Measurements from ENCODE around the gene CDKN2B-AS1. TPM values are rescaled to one million over a fixed set of nuclear protein-coding genes. Genes with fewer than 3 reads are reported as not detected.

The CDKN2B-AS1 gene
- total RNA-seq = 0.49 and 1.9 TPM in 2 replicates

GRCh38 chr9:21994556-21995005 is at the start of gene CDKN2B-AS1:
TSS of gene CDKN2B-AS1 (plus strand) at chr9:21994791.

GRCh38 chr9:21993893-21994555 is 567 bp upstream of the CDKN2B-AS1 start, which contains the start of gene CDKN2A:
TSS of gene CDKN2A (minus strand) at chr9:21994392.

GRCh38 chr9:22008717-22009505 is 14.3 kb downstream of the CDKN2B-AS1 start, which contains the start of gene CDKN2B:
TSS of gene CDKN2B (minus strand) at chr9:22009305. CDS start at chr9:22008953, 352 bp downstream.

Other genes with a start within 250 kb of the CDKN2B-AS1 start
- 12.0 and 25.6 TPM in 2 replicates for gene MTAP, start 192.2 kb upstream of the CDKN2B-AS1 start, total RNA-seq
- gene CDKN2A, start 399 bp upstream of the CDKN2B-AS1 start, total RNA-seq = 1.3 and 5.4 TPM in 2 replicates
- gene CDKN2B, start 14.5 kb downstream of the CDKN2B-AS1 start, total RNA-seq = 3.1 and 4.1 TPM in 2 replicates

Data from bladder microvascular endothelial cell (primary cell).